Measurements from ENCODE around the gene CAMKMT.

CAMKMT gene

GRCh38 chr2:44553456-44553855 is 191.7 kb downstream of the CAMKMT start:
- WGBS (ENCODE audit: insufficient coverage), result 92% methylated on average over 3 of the region's 4 CpGs
- Histone ChIP-seq H3K9me3 (ENCODE audit: control extremely low read depth in 1 of 5, control insufficient read depth in 4 of 5, insufficient read depth in 2 of 5, low read depth in 1 of 5, low read length in 4 of 5) (no peaks in the 10 kb centered on the region), H3K4me3 (ENCODE audit: control insufficient read depth in 1 of 7, extremely low read depth in 1 of 7, insufficient read depth in 4 of 7, low read depth in 2 of 7, low read length in 6 of 7) (no peak overlapping the region), H3K27me3 (replicated peaks in 2 of 5; ENCODE audit: control insufficient read depth in 4 of 5, insufficient read depth in 5 of 5, low read length in 4 of 5) (no peaks in the 10 kb centered on the region), H3K36me3 (ENCODE audit: control insufficient read depth in 4 of 4, insufficient read depth in 4 of 4, low read length in 3 of 4) (no peaks in the 10 kb centered on the region), H3K4me1 (ENCODE audit: control extremely low read depth in 1 of 4, control insufficient read depth in 4 of 4, insufficient read depth in 4 of 4, low read length in 3 of 4) (no peaks in the 10 kb centered on the region), H3K27ac (ENCODE audit: insufficient read depth in 1 of 2, low read depth in 1 of 2, low read length in 2 of 2, poor library complexity in 1 of 2, severe bottlenecking in 2 of 2) (no peak overlapping the region)
- CTCF ChIA-PET, result no interaction called here
- DNase-seq, result no peak
- POLR2A ChIA-PET, result no interaction called here

GRCh38 chr2:44555700-44556099 is 194.0 kb downstream of the CAMKMT start:
- H3K4me1 ChIP-seq (ENCODE audit: control extremely low read depth in 1 of 4, control insufficient read depth in 4 of 4, insufficient read depth in 4 of 4, low read length in 3 of 4), result no peaks in the 10 kb centered on the region
- no peak overlapping the region for H3K27ac ChIP-seq (ENCODE audit: insufficient read depth in 1 of 2, low read depth in 1 of 2, low read length in 2 of 2, poor library complexity in 1 of 2, severe bottlenecking in 2 of 2)
- no peaks in the 10 kb centered on the region for H3K27me3 ChIP-seq (replicated peaks in 2 of 5; ENCODE audit: control insufficient read depth in 4 of 5, insufficient read depth in 5 of 5, low read length in 4 of 5)
- ChIA-PET POLR2A (no interaction called here), CTCF (no interaction called here)
- H3K9me3 ChIP-seq (ENCODE audit: control extremely low read depth in 1 of 5, control insufficient read depth in 4 of 5, insufficient read depth in 2 of 5, low read depth in 1 of 5, low read length in 4 of 5), result no peaks in the 10 kb centered on the region
- no peak overlapping the region for H3K4me3 ChIP-seq (ENCODE audit: control insufficient read depth in 1 of 7, extremely low read depth in 1 of 7, insufficient read depth in 4 of 7, low read depth in 2 of 7, low read length in 6 of 7)
- DNase-seq, result no peak
- H3K36me3 ChIP-seq (ENCODE audit: control insufficient read depth in 4 of 4, insufficient read depth in 4 of 4, low read length in 3 of 4), result no peaks in the 10 kb centered on the region

- H3K4me3 ChIP-seq (ENCODE audit: control insufficient read depth in 1 of 7, extremely low read depth in 1 of 7, insufficient read depth in 4 of 7, low read depth in 2 of 7, low read length in 6 of 7), result no peak overlapping the region
- H3K36me3 ChIP-seq (ENCODE audit: control insufficient read depth in 4 of 4, insufficient read depth in 4 of 4, low read length in 3 of 4), result no peaks in the 10 kb centered on the region
- H3K4me1 ChIP-seq (ENCODE audit: control extremely low read depth in 1 of 4, control insufficient read depth in 4 of 4, insufficient read depth in 4 of 4, low read length in 3 of 4), result no peaks in the 10 kb centered on the region
- H3K27me3 ChIP-seq (replicated peaks in 2 of 5; ENCODE audit: control insufficient read depth in 4 of 5, insufficient read depth in 5 of 5, low read length in 4 of 5), result no peaks in the 10 kb centered on the region
- H3K9me3 ChIP-seq (ENCODE audit: control extremely low read depth in 1 of 5, control insufficient read depth in 4 of 5, insufficient read depth in 2 of 5, low read depth in 1 of 5, low read length in 4 of 5), result no peaks in the 10 kb centered on the region
- ChIA-PET POLR2A (no interaction called here), CTCF (interaction anchor here (0.6 to 1.5 kb wide), 3 partner anchors 22 to 399 kb away, joined by 3 read pairs; no protein-coding TSS in a partner anchor)
- no peak overlapping the region for H3K27ac ChIP-seq (ENCODE audit: insufficient read depth in 1 of 2, low read depth in 1 of 2, low read length in 2 of 2, poor library complexity in 1 of 2, severe bottlenecking in 2 of 2)
- no peak for DNase-seq
- 100% methylated on average over 1 of the region's 1 CpG for WGBS (ENCODE audit: insufficient coverage)
Observed at GRCh38 chr2:44559108-44559507, 197.4 kb downstream of the CAMKMT start.

GRCh38 chr2:44560352-44560751 is 198.6 kb downstream of the CAMKMT start:
- peak in 2 of 3 donors; percentile 1 to 10 for DNase-seq
- no peaks in the 10 kb centered on the region for H3K27me3 ChIP-seq (replicated peaks in 2 of 5; ENCODE audit: control insufficient read depth in 4 of 5, insufficient read depth in 5 of 5, low read length in 4 of 5)
- H3K4me3 ChIP-seq (ENCODE audit: control insufficient read depth in 1 of 7, extremely low read depth in 1 of 7, insufficient read depth in 4 of 7, low read depth in 2 of 7, low read length in 6 of 7), result no peak overlapping the region
- H3K27ac ChIP-seq (ENCODE audit: insufficient read depth in 1 of 2, low read depth in 1 of 2, low read length in 2 of 2, poor library complexity in 1 of 2, severe bottlenecking in 2 of 2), result no peak overlapping the region
- 90% methylated on average over 2 of the region's 4 CpGs for WGBS (ENCODE audit: insufficient coverage)
- no peaks in the 10 kb centered on the region for H3K9me3 ChIP-seq (ENCODE audit: control extremely low read depth in 1 of 5, control insufficient read depth in 4 of 5, insufficient read depth in 2 of 5, low read depth in 1 of 5, low read length in 4 of 5)
- H3K4me1 ChIP-seq (ENCODE audit: control extremely low read depth in 1 of 4, control insufficient read depth in 4 of 4, insufficient read depth in 4 of 4, low read length in 3 of 4), result no peaks in the 10 kb centered on the region
- no peaks in the 10 kb centered on the region for H3K36me3 ChIP-seq (ENCODE audit: control insufficient read depth in 4 of 4, insufficient read depth in 4 of 4, low read length in 3 of 4)
- POLR2A ChIA-PET, result no interaction called here
- CTCF ChIA-PET, result interaction anchor here (0.6 to 2.4 kb wide), 5 partner anchors 58 to 398 kb away, joined by 3 to 10 read pairs (median 3); no protein-coding TSS in a partner anchor

- Histone ChIP-seq H3K9me3 (ENCODE audit: control extremely low read depth in 1 of 5, control insufficient read depth in 4 of 5, insufficient read depth in 2 of 5, low read depth in 1 of 5, low read length in 4 of 5) (no peaks in the 10 kb centered on the region), H3K27ac (ENCODE audit: insufficient read depth in 1 of 2, low read depth in 1 of 2, low read length in 2 of 2, poor library complexity in 1 of 2, severe bottlenecking in 2 of 2) (no peak overlapping the region), H3K4me3 (ENCODE audit: control insufficient read depth in 1 of 7, extremely low read depth in 1 of 7, insufficient read depth in 4 of 7, low read depth in 2 of 7, low read length in 6 of 7) (no peak overlapping the region), H3K4me1 (ENCODE audit: control extremely low read depth in 1 of 4, control insufficient read depth in 4 of 4, insufficient read depth in 4 of 4, low read length in 3 of 4) (no peaks in the 10 kb centered on the region), H3K27me3 (replicated peaks in 2 of 5; ENCODE audit: control insufficient read depth in 4 of 5, insufficient read depth in 5 of 5, low read length in 4 of 5) (no peaks in the 10 kb centered on the region), H3K36me3 (ENCODE audit: control insufficient read depth in 4 of 4, insufficient read depth in 4 of 4, low read length in 3 of 4) (no peaks in the 10 kb centered on the region)
- no peak for DNase-seq
- POLR2A ChIA-PET, result no interaction called here
- CTCF ChIA-PET, result interaction anchor here (0.7 to 2.4 kb wide), 2 partner anchors 106 to 395 kb away, joined by 3 to 10 read pairs; no protein-coding TSS in a partner anchor
- WGBS (ENCODE audit: insufficient coverage), result no CpG with 5 or more reads among the region's 1 CpG
Observed at GRCh38 chr2:44560941-44561340, 199.2 kb downstream of the CAMKMT start.

GRCh38 chr2:44562737-44563136 is 201.0 kb downstream of the CAMKMT start:
- Histone ChIP-seq H3K4me3 (ENCODE audit: control insufficient read depth in 1 of 7, extremely low read depth in 1 of 7, insufficient read depth in 4 of 7, low read depth in 2 of 7, low read length in 6 of 7) (no peak overlapping the region), H3K27ac (ENCODE audit: insufficient read depth in 1 of 2, low read depth in 1 of 2, low read length in 2 of 2, poor library complexity in 1 of 2, severe bottlenecking in 2 of 2) (no peak overlapping the region), H3K9me3 (ENCODE audit: control extremely low read depth in 1 of 5, control insufficient read depth in 4 of 5, insufficient read depth in 2 of 5, low read depth in 1 of 5, low read length in 4 of 5) (no peaks in the 10 kb centered on the region), H3K4me1 (ENCODE audit: control extremely low read depth in 1 of 4, control insufficient read depth in 4 of 4, insufficient read depth in 4 of 4, low read length in 3 of 4) (no peaks in the 10 kb centered on the region), H3K36me3 (ENCODE audit: control insufficient read depth in 4 of 4, insufficient read depth in 4 of 4, low read length in 3 of 4) (no peaks in the 10 kb centered on the region), H3K27me3 (replicated peaks in 2 of 5; ENCODE audit: control insufficient read depth in 4 of 5, insufficient read depth in 5 of 5, low read length in 4 of 5) (no peaks in the 10 kb centered on the region)
- no peak for DNase-seq
- ChIA-PET POLR2A (no interaction called here), CTCF (no interaction called here)
- WGBS (ENCODE audit: insufficient coverage), result 100% methylated on average over 1 of the region's 5 CpGs

- CTCF ChIA-PET, result no interaction called here
- H3K27ac ChIP-seq (ENCODE audit: insufficient read depth in 1 of 2, low read depth in 1 of 2, low read length in 2 of 2, poor library complexity in 1 of 2, severe bottlenecking in 2 of 2), result no peak overlapping the region
Observed at GRCh38 chr2:44564752-44565151, 203.0 kb downstream of the CAMKMT start.

More at GRCh38 chr2:44564752-44565151, 203.0 kb downstream of the CAMKMT start:
- no peaks in the 10 kb centered on the region for H3K4me1 ChIP-seq (ENCODE audit: control extremely low read depth in 1 of 4, control insufficient read depth in 4 of 4, insufficient read depth in 4 of 4, low read length in 3 of 4)
- 97% methylated on average over 4 of the region's 5 CpGs for WGBS (ENCODE audit: insufficient coverage)
- POLR2A ChIA-PET, result no interaction called here
- H3K9me3 ChIP-seq (ENCODE audit: control extremely low read depth in 1 of 5, control insufficient read depth in 4 of 5, insufficient read depth in 2 of 5, low read depth in 1 of 5, low read length in 4 of 5), result no peaks in the 10 kb centered on the region
- H3K4me3 ChIP-seq (ENCODE audit: control insufficient read depth in 1 of 7, extremely low read depth in 1 of 7, insufficient read depth in 4 of 7, low read depth in 2 of 7, low read length in 6 of 7), result no peak overlapping the region
- no peaks in the 10 kb centered on the region for H3K36me3 ChIP-seq (ENCODE audit: control insufficient read depth in 4 of 4, insufficient read depth in 4 of 4, low read length in 3 of 4)
- DNase-seq, result no peak
- no peaks in the 10 kb centered on the region for H3K27me3 ChIP-seq (replicated peaks in 2 of 5; ENCODE audit: control insufficient read depth in 4 of 5, insufficient read depth in 5 of 5, low read length in 4 of 5)
